Dermis microvascular lymphatic vessel endothelial cell (primary cell): ENCODE data around the gene MDH1B. TPM values are rescaled to one million over a fixed set of nuclear protein-coding genes. Genes with fewer than 3 reads are reported as not detected.
"Not testable (repeated sequence)": the region's sequence is repeated elsewhere in the genome, so short reads cannot be mapped to it uniquely, and the experiment has no call there.

ENCODE experiments used
- DNase-seq, 2 donors: peaks; one replicate each; pipeline versions ENCODE4 v3.0.0 to v3.0.0-alpha.2; 2010; ENCODE audit warnings: low read depth in 2 of 2
- total RNA-seq: library from RNA; depleted of rRNA; stranded (reverse); fragments of >200 nt; gene quantifications from 2 replicates; pipeline ENCODE4 v1.2.1, GENCODE V29; 2014

The MDH1B gene
- 0.13 TPM in 2 replicates for total RNA-seq

DNA sequence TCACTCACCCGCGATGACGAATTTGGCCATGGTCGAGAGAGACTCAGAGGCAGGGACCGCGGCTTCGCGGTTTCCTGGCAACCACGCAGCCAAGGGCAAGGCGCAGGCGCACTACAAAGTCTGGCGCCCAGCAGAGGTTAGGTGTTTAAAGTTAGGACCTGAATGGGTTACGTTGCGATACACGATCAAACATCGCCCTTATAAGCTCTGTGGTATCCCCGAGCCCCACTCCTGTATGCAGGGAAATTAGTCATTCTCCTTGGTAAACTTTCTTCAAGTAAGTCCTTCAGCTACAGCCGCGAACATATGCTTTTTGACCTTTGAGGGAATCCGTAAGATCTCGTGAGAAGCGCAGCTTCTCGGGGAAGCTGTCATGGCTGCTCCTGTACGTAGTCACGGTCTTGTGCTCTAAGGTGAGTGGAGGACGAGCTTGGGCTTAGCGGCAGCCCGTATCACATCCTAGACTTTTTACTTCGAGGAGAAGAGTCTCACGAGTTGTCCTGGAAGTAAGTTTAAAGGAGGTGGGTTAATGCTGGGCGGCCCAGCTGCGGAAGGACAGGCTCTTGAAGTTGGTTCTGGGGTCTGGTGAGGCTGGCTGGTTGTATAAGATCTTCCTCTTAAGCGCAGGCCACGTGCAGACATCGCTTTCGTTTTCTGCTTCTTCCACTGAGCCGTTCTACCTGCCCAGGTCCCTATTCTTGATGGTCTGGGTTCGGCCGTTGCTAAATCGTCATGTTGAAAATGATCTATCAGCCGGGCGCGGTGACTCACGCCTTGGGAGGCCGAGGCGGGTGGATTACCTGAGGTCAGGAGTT is at the start of gene MDH1B, which contains the start of gene FASTKD2:
MDH1B (minus strand) TSS at position 87 of the 815 bp plus-strand sequence; CDS start at position 30, 57 bp downstream.
FASTKD2 (plus strand) TSS at position 365 of the 815 bp plus-strand sequence. CDS start 1,088 bp downstream, outside the sequence.
- DNase-seq: peak; percentile 91 to 95

DNA sequence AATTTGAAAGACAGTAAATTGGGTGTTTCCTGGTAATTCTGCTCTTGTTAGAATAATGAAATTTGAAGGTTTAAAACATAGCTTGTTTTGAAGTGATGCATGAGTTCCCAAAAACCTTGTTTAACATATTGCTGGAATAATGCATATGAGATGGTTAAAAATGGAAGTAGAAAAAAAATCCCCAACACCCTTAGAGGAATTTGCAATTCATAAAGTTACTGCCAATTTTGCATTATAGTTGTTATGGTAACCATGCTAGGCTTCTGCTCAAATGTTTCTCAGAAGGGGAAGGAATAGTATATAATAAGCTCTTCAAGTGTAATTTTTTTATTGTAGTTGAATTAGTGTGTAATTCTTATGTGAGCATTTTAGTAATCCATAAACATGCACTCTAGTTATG is 49.4 kb upstream of the MDH1B start:
- no peak for DNase-seq

DNA sequence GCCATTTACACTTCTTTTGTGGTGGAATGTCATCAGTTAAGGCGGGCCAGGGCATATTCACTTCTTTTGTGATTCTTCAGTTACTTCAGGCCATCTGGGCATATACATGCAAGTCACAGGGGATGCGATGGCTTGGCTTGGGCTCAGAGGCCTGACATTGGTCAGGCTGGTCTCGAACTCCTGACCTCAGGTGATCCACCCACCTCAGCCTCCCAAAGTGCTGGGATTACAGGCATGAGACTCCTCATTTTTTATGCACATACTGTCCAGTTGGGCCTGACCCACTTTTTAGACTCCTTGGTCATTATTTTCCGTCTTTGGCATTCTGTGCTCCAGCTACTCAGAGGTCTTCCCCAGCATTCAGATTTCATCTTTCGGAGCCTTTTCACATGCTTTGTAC is 47.3 kb upstream of the MDH1B start:
- not testable (repeated sequence) for DNase-seq

DNA sequence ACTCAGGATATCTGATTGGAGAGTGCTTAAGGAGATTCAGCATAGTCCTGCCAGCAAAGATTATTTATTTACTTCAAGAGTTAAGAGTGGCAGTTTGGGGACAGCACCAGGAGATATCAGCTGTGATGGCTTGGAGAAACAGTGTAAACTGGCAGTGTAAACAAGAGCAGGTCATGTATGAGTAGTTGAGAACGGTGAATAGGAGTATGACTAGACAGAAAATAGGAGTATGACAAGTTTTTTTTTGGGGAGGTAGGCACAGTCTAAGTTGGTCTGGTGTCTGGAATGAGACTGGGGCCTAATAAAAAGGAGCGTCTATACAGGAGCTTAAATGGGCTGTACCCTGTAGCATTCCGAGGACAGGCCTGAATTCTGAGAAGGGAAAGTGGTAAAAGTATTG is 42.5 kb upstream of the MDH1B start:
- DNase-seq: not testable (repeated sequence)

DNA sequence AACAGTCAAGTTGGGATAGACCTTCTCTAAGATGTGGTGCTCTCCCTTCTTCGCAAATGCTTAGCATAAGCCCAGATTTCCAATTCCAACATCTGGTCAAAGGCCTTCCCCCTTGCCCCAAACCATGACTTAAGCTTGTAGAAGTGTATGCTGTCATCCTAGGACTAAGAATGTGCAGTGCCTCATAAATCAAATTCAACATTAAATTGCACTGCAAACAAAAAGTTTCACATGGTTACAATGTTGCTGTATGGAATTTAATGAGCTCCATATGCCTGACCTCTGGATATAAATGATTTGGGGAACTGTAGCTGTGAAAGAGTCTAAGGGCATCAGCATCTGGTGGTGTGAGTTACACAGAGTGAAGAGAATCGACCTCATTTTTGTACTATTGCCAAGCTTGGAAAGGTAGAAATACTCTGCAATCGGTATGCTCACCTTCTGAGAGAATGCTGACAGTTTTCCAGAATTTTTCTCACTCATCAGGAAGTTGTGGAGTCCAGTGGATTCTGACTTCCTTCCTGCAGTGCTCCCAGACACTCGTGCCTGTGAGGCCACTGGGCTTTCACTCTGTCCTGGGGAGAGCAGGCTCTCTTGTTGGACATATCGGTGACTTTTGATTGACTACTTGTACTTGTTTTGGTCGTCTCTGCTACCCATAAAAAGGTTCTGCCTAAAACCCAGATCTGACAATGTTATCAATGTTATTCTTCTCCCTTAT is 40.9 kb upstream of the MDH1B start:
- peak; percentile 36 to 42 for DNase-seq

- DNase-seq: no peak
These were observed 39.2 kb upstream of the MDH1B start for GRCh38 chr2:206804326-206804725.

- DNase-seq: no peak
These were observed 37.8 kb upstream of the MDH1B start for GRCh38 chr2:206802654-206803514.

- no peak for DNase-seq
These were observed 36.5 kb upstream of the MDH1B start for GRCh38 chr2:206801418-206802189.

DNA sequence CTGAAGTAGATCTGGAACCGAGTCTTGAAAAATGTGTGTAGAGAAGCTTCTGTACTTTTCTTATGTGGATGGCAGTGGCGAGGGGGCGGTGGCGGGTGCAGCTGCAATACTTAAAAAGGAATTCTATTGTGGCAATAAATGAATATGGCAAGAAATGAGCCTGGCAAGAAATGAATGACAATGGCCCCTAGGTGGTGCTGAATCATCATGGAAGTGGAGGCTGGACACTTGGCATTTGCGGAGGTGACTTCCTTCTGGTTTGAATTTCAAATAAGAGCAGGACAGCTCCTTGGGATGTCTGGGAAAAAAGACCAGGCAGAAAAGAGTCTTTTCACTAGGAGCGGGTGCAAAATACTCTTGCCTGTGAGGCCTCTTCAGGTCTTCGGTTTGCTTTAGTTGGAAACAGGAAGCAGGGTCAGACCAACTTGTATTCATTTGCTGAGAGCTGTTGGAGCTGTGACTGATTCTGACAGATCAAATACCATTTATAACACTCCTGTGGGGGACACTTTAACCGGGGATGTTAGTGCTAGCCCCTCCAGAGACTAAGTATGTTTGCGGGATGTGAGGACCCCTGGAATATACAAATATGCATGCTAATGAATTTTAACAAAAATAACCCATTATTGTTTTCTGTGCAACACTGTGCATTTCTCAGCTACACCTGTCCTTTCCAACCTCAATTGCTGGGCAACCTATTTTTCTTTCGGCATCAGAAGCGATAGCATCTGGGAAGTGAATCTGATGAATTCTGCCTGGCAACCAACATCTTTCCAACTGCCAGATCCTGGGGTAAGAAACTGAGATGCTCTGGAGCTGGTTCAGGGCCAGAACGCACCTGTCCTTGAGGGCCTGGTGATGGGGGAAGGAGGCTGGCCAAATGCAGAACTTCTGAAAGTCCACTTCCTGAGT is 35.6 kb upstream of the MDH1B start:
- peak; percentile 42 to 73 for DNase-seq

- no peak for DNase-seq
These were observed 34.0 kb upstream of the MDH1B start for GRCh38 chr2:206799083-206799482.

DNA sequence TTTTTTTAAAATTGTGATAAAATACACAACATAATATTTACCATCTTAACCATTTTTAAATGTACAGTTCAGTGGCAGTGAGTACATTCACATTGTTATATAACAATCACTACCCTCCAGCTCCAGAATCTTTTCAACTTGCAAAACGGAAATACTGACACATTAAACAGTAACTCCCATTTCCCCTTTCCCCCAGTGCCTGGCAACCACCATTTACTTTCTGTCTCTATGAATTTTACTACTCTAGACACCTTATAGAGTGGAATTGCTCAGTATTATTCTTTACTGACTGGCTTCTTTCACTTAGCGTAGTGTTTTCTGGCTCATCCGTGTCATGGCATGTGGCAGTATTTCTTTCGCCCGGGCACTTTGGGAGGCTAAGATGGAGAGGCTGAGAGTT is 32.9 kb upstream of the MDH1B start:
- peak; percentile 54 to 87 for DNase-seq

GRCh38 chr2:206797376-206797775 is 32.2 kb upstream of the MDH1B start:
- no peak for DNase-seq

DNA sequence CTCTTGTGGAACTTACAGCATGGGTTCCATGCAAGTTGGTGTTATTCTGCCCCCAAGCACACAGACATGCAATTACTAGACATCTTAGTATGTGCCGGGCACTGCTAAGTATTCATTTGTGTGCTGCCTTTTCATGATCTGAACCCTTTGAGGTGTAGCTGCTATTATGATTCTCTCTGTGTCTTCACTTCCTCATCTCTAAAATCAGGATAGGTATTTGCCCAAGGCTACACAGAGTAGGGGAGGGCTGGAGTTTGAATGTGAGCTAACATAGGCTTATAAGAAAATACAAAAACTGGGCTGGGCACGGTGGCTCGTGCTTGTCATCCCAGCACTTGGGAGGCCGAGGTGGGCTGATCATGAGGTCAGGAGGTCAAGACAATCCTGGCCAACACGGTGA is 27.5 kb upstream of the MDH1B start:
- no peak for DNase-seq

DNA sequence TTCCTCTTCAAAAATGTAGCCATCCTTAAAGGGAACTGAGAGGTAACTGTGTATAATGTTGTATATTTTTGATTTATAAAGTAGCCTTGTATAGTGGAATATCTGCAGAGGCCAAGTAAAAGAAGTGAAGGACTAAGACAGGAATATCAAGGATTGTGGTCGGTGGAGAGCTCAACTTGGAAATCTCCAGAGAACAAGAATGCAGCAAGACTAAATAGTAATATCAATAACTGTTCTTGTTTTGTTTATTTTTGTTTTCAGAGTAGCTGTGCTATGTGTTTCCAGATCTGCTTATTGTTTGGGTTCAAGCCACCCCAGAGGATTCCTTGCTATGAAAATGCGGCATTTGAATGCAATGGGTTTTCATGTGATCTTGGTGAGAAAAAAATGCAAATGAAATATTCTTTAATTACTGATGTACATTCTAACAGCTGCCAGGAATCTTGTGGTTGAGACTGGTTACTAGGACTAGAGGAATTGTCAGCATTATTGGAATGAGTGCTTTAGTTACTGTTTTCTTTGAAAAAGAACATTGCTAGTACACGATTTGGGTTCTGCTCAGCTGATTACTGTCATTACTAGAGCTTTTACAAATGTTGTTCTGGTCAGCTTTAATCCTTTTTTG is 25.3 kb upstream of the MDH1B start:
- DNase-seq: no peak

DNA sequence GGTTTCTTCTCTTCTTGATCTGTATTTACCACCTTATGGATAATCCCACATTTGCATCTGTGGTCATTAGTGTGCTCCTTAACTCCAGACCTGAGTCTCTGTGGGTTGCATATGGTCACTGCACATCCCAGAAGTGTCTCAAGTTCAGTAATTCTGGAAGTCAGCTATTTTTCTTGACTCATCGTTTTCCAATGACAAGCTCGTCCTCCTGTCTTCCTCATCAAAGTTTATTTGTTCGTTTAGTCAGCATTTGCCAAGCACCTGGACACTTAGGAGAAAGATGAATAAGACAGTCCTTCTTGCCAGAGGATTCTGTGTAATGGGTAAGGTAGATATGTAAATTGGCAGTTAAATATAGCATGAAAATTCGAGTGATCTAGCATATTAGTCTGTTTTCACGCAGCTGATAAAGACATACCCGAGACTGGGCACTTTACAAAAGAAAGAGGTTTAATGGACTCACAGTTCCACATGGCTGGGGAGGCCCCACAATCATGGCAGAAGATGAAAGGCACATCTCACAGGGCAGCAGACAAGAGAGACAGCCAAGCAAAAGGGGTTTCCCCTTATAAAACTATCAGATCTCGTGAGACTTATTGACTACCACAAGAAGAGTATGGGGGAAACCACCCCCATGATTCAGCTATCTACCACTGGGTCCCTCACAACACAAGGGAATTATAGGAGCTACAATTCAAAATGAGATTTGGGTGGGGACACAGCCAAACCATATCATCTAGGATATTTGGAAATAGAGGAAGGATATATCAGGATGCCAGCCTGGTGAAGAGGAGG is 19.6 kb upstream of the MDH1B start:
- DNase-seq: no peak

DNA sequence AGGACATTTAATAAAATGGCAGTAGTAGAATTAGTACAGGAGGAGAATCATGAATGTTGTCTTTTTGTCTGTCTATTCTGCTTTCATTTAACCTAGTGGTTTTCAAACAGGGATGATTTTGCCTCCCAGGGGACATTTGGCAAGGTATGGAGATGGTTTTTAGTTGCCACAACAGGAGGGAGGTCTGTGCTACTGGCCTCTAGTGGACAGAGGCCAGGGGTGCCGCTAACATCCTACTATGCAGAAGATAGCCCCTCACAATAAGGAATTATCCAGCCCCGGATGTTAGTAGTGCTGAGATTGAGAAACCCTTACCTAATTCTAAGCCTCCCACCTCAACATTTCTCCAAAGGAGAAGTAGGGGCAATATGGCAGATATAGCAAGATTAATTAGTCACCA is 18.6 kb upstream of the MDH1B start:
- peak in 1 of 2 donors; percentile 7 for DNase-seq

GRCh38 chr2:206780671-206781070 is 15.5 kb upstream of the MDH1B start:
- no peak for DNase-seq

GRCh38 chr2:206776432-206776831 is 11.3 kb upstream of the MDH1B start:
- no peak for DNase-seq

DNA sequence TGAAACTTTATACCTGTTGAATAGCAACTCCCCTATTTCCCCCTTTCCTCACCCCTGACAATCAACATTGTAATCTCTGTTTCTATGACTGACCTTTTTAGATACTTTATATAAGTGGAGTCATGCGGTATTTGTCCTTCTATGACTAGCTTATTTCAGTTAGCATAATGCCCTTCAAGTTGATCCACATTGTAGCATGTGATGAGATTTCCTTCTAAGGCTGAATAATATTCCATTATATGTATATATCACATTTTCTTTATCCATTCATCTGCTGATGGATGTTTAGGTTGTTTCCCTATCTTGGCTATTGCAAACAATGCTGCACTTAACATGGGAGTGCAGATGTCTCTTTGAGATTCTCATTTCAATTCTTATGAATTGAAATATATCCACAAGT is 9.7 kb upstream of the MDH1B start:
- DNase-seq: no peak
